OCI-LY7 (cell line): ENCODE data around the gene SLAMF6. TPM values are rescaled to one million over a fixed set of nuclear protein-coding genes. Genes with fewer than 3 reads are reported as not detected.

ENCODE experiments used
- BruUV-seq: library from RNA; stranded (reverse); fragments of 400-500 nt; replicated peaks from 2 replicates; lab custom pipeline; 2021; lab: Mats Ljungman, UMichigan
- CTCF ChIA-PET: fragments of 300-600 bp; sonication (Branson Sonifier 250); formaldehyde crosslinking; loops from one replicate; lab custom pipeline; 2022; ENCODE audit warnings: antibody characterized with exemption; ENCODE audit not compliant: unreplicated experiment; lab: Charles Lee
- POLR2A ChIA-PET: fragments of 300-600 bp; sonication (Branson Sonifier 250); formaldehyde crosslinking; loops from one replicate; lab custom pipeline; 2022; ENCODE audit warnings: antibody characterized with exemption; lab: Charles Lee
- DNase-seq: peaks from one replicate; pipeline ENCODE4 v3.0.0-alpha.2; 2015; ENCODE audit warnings: low spot score
- H2AFZ ChIP-seq: fragments of 200-600 bp; sonication (generic), shearing (Covaris generic); 2 replicates; pipeline ENCODE4 v1.6.1; 2014; ENCODE audit warnings: mild to moderate bottlenecking, antibody characterized with exemption, low read length, moderate library complexity
- H3K27ac ChIP-seq: fragments of 200-600 bp; sonication (generic); 2 replicates; pipeline ENCODE4 v1.5.1; 2014; ENCODE audit warnings: mixed run types, low read depth, mild to moderate bottlenecking, moderate library complexity, low read length, inconsistent platforms; ENCODE audit not compliant: poor library complexity, severe bottlenecking
- H3K36me3 ChIP-seq: fragments of 200-600 bp; sonication (generic); 2 replicates; pipeline ENCODE4 v1.6.1; 2014; ENCODE audit warnings: mild to moderate bottlenecking, antibody characterized with exemption, low read length, moderate library complexity, mixed read lengths; ENCODE audit not compliant: insufficient read depth
- H3K4me1 ChIP-seq: fragments of 200-600 bp; sonication (generic); 2 replicates; pipeline ENCODE4 v1.5.1; 2014; ENCODE audit warnings: mild to moderate bottlenecking, low read length; ENCODE audit not compliant: insufficient read depth, poor library complexity, severe bottlenecking
- H3K4me2 ChIP-seq: fragments of 200-600 bp; sonication (generic); 2 replicates; pipeline ENCODE4 v1.6.1; 2014; ENCODE audit warnings: mild to moderate bottlenecking, low read length
- H3K4me3 ChIP-seq: fragments of 200-600 bp; sonication (generic); 2 replicates; pipeline ENCODE4 v1.5.1; 2014; ENCODE audit warnings: mild to moderate bottlenecking, low read depth, low read length; ENCODE audit not compliant: poor library complexity, severe bottlenecking
- H3K79me2 ChIP-seq: fragments of 200-600 bp; sonication (generic); 2 replicates; pipeline ENCODE4 v1.6.1; 2016; ENCODE audit warnings: low read depth, mild to moderate bottlenecking, low read length, moderate library complexity, mixed read lengths; ENCODE audit not compliant: insufficient read depth
- H3K9me2 ChIP-seq: fragments of 200-600 bp; sonication (generic); 2 replicates; pipeline ENCODE4 v1.6.1; 2016; ENCODE audit warnings: mild to moderate bottlenecking, low read length, mixed read lengths; ENCODE audit not compliant: insufficient read depth
- H3K9me3 ChIP-seq: fragments of 200-600 bp; sonication (generic); 2 replicates; pipeline ENCODE4 v1.6.1; 2014; ENCODE audit warnings: mild to moderate bottlenecking, mixed run types, low read length, mixed read lengths
- H4K20me1 ChIP-seq: fragments of 200-600 bp; sonication (generic); 2 replicates; pipeline ENCODE4 v1.6.1; 2014; ENCODE audit warnings: mild to moderate bottlenecking, antibody characterized with exemption, low read length, moderate library complexity, mixed read lengths; ENCODE audit not compliant: insufficient read depth
- EZH2phosphoT487 ChIP-seq: fragments of 200-600 bp; sonication (generic); IDR thresholded peaks from 2 replicates; pipeline ENCODE4 v1.6.1; 2018; ENCODE audit warnings: low read depth, borderline replicate concordance, mild to moderate bottlenecking, mixed run types, antibody characterized with exemption, low read length, moderate library complexity, mixed read lengths
- intact Hi-C: fragments of 100-400 bp; cut with micrococcal nuclease; formaldehyde crosslinking; loops from one replicate; pipeline ENCODE4 v1.10.0; 2022; ENCODE audit not compliant: unreplicated experiment
- total RNA-seq, 2 experiments: library from RNA; depleted of rRNA in 1 of 2; stranded (reverse); fragments of >200 nt in 1 of 2; shearing (Covaris generic) in 1 of 2; gene quantifications; 2 replicates each; pipeline ENCODE4 v1.2.3, GENCODE V29; 2014 to 2022
- TF ChIP-seq, protein P1 (sequence below): fragments of 200-600 bp; sonication (generic); conservative IDR thresholded peaks from 2 replicates; pipeline ENCODE4 v1.5.1; 2014; ENCODE audit warnings: mild to moderate bottlenecking, antibody characterized with exemption, low read length, moderate library complexity, mixed read lengths

SLAMF6 gene
- total RNA-seq, 2 experiments from 2014 or later: 43.0 to 65.1 TPM

DNA sequence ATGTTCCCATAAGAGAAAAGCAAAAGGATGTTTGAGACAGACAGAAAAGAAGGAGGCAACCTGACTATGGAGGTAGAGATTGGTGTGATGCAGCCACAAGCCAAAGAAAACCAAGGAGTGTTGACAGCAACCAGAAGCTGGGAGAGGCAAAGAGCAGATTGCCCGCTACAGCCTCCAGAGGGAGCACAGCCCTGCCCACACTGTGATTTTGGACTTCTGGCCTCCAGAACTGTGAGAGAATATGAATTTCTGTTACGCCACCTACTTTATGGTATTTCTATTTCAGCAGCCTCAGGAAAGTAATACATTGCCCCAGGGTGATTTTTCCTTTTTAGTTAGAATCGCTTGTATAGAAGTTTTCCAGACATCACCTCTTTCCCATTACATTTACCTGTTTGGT lies 28.4 kb downstream of the SLAMF6 start:
- H3K9me3 ChIP-seq: peaks cover 34% of the 10 kb centered on the region
- no peak overlapping the region for H3K4me3 ChIP-seq
- peaks cover 100% of the 10 kb centered on the region for H3K36me3 ChIP-seq
- no peaks in the 10 kb centered on the region for H3K9me2 ChIP-seq
- POLR2A ChIA-PET: no interaction called here
- TF ChIP-seq EZH2phosphoT487: no peak
- TF ChIP-seq, protein P1, sequence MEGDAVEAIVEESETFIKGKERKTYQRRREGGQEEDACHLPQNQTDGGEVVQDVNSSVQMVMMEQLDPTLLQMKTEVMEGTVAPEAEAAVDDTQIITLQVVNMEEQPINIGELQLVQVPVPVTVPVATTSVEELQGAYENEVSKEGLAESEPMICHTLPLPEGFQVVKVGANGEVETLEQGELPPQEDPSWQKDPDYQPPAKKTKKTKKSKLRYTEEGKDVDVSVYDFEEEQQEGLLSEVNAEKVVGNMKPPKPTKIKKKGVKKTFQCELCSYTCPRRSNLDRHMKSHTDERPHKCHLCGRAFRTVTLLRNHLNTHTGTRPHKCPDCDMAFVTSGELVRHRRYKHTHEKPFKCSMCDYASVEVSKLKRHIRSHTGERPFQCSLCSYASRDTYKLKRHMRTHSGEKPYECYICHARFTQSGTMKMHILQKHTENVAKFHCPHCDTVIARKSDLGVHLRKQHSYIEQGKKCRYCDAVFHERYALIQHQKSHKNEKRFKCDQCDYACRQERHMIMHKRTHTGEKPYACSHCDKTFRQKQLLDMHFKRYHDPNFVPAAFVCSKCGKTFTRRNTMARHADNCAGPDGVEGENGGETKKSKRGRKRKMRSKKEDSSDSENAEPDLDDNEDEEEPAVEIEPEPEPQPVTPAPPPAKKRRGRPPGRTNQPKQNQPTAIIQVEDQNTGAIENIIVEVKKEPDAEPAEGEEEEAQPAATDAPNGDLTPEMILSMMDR: peak; percentile 75
- peaks cover 15% of the 10 kb centered on the region for H3K79me2 ChIP-seq
- no TSS peak for BruUV-seq
- peaks cover 34% of the 10 kb centered on the region for H3K4me1 ChIP-seq
- no peak overlapping the region for H3K27ac ChIP-seq
- CTCF ChIA-PET: no interaction called here
- peak; percentile 41 for DNase-seq
- no peak overlapping the region for H2AFZ ChIP-seq
- no peak overlapping the region for H3K4me2 ChIP-seq
- intact Hi-C loops: no loop called here
- H4K20me1 ChIP-seq: no peaks in the 10 kb centered on the region

DNA sequence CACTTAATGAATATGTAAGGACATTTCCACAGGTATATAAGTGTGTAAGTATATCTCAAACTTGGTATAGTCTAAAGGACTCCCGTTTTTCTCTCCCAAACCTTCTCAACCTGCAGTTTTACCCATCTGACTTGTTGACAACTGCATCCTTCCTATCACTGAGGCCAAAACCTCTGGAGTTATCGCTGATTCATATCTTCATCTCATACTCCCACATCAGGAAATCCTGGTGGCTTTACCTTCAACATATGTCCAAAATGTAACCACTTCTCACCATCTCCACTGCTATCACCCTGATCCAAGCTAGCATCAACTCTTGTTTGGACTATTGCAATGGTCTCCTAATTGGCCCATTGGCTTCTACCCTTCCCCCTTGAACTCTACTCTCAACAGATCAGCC lies 30.4 kb downstream of the SLAMF6 start:
- DNase-seq: no peak
- H3K79me2 ChIP-seq: no peaks in the 10 kb centered on the region
- intact Hi-C loops: no loop called here
- H3K36me3 ChIP-seq: peaks cover 88% of the 10 kb centered on the region
- ChIA-PET POLR2A (no interaction called here), CTCF (no interaction called here)
- no peaks in the 10 kb centered on the region for H4K20me1 ChIP-seq
- peaks cover 14% of the 10 kb centered on the region for H3K9me3 ChIP-seq
- no peak overlapping the region for H3K4me2 ChIP-seq
- TF ChIP-seq EZH2phosphoT487: no peak
- TF ChIP-seq, protein P1: no peak
- no TSS peak for BruUV-seq
- H3K4me3 ChIP-seq: no peak overlapping the region
- H3K27ac ChIP-seq: no peak overlapping the region
- H3K4me1 ChIP-seq: peaks cover 52% of the 10 kb centered on the region
- H2AFZ ChIP-seq: no peak overlapping the region
- H3K9me2 ChIP-seq: no peaks in the 10 kb centered on the region

- Histone ChIP-seq H2AFZ (no peak overlapping the region), H3K4me1 (peaks cover 58% of the 10 kb centered on the region), H3K27ac (peak overlapping the region; percentile 97), H3K36me3 (peaks cover 88% of the 10 kb centered on the region), H3K9me3 (peaks cover 8% of the 10 kb centered on the region), H3K79me2 (no peaks in the 10 kb centered on the region), H4K20me1 (no peaks in the 10 kb centered on the region), H3K4me2 (peak overlapping the region; percentile 65; the same call in 1 of the 2 replicates), H3K9me2 (no peaks in the 10 kb centered on the region), H3K4me3 (no peak overlapping the region)
- ChIA-PET POLR2A (interaction anchor here (0.6 kb wide), 1 partner anchor 127 kb away, joined by 5 read pairs; no protein-coding TSS in a partner anchor), CTCF (interaction anchor here (1.1 kb wide), 1 partner anchor 8 kb away, joined by 3 read pairs; no protein-coding TSS in a partner anchor)
- intact Hi-C loops: no loop called here
- no peak for TF ChIP-seq EZH2phosphoT487
- TF ChIP-seq, protein P1: no peak
- BruUV-seq: no TSS peak
- DNase-seq: no peak
These were observed 31.1 kb downstream of the SLAMF6 start for GRCh38 chr1:160491981-160492380.
